VCaP (cell line): ENCODE data around the gene IMPDH1.

Experiments
- H3K27ac ChIP-seq: fragments of 450-650 bp; 2 replicates; pipeline ENCODE4 v1.5.1; 2017
- CTCF ChIP-seq: fragments of 450-650 bp; conservative IDR thresholded peaks from 2 replicates; pipeline ENCODE4 v1.5.1; 2017; ENCODE audit warnings: mild to moderate bottlenecking, moderate library complexity

The IMPDH1 gene

GRCh38 chr7:128383776-128384175 lies 26.0 kb downstream of the IMPDH1 start:
- H3K27ac ChIP-seq: no peak overlapping the region
- no peak for TF ChIP-seq CTCF

GRCh38 chr7:128381161-128381821 lies 28.5 kb downstream of the IMPDH1 start:
- H3K27ac ChIP-seq: no peak overlapping the region
- TF ChIP-seq CTCF: peak; percentile 51

GRCh38 chr7:128380483-128381106 lies 29.2 kb downstream of the IMPDH1 start:
- TF ChIP-seq CTCF: no peak

GRCh38 chr7:128379900-128380479 lies 29.8 kb downstream of the IMPDH1 start:
- TF ChIP-seq CTCF: no peak
- no peak overlapping the region for H3K27ac ChIP-seq

More at GRCh38 chr7:128380483-128381106, 29.2 kb downstream of the IMPDH1 start:
- no peak overlapping the region for H3K27ac ChIP-seq

- no peak for TF ChIP-seq CTCF
- no peak overlapping the region for H3K27ac ChIP-seq
Observed at GRCh38 chr7:128378637-128379036, 31.1 kb downstream of the IMPDH1 start.

GRCh38 chr7:128376077-128376476 lies 33.7 kb downstream of the IMPDH1 start:
- no peak overlapping the region for H3K27ac ChIP-seq
- no peak for TF ChIP-seq CTCF

GRCh38 chr7:128374041-128374440 lies 35.7 kb downstream of the IMPDH1 start:
- no peak overlapping the region for H3K27ac ChIP-seq
- TF ChIP-seq CTCF: no peak
